ENCODE measurements around the gene MLLT10. TPM values are rescaled to one million over a fixed set of nuclear protein-coding genes. Genes with fewer than 3 reads are reported as not detected.

The MLLT10 gene
- total RNA-seq, 1 experiment from 2014 or later, result 60.1 TPM

DNA sequence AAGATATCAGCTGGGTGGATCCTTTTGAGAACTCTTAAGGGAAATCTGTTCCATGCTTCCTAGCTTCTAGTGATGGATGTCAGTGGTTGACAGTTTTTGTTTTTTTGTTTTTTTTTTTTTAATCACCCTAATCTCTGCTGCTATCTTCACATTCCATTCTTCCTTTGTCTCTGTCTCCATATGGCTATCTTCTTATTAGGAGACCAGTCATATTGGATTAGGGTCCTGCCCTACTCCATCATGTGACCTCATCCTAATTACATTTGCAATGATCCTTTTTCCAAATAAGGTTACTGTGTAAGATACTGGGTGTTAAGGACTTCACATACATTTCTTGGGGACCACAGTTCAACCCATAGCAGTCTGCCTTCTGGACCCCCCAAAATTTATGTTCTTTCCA, 69.7 kb downstream of the MLLT10 start:
- H3K4me1 Mint-ChIP-seq, result 0 out of 2 replicates have a peak, but pooled peaks cover 4% of the 10 kb centered on the region
- peaks cover 26% of the 10 kb centered on the region for H3K36me3 Mint-ChIP-seq
- no peak for TF ChIP-seq ZBTB21 (CRISPR knock-in tag; IDR thresholded peaks at IDR 0.05; ENCODE audit: borderline replicate concordance)
- TF ChIP-seq, protein P1, sequence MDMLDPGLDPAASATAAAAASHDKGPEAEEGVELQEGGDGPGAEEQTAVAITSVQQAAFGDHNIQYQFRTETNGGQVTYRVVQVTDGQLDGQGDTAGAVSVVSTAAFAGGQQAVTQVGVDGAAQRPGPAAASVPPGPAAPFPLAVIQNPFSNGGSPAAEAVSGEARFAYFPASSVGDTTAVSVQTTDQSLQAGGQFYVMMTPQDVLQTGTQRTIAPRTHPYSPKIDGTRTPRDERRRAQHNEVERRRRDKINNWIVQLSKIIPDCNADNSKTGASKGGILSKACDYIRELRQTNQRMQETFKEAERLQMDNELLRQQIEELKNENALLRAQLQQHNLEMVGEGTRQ (CRISPR knock-in tag; IDR thresholded peaks at IDR 0.05), result 0 out of 2 replicates have a peak, but pooled peaks have one; percentile 21
- ChIA-PET POLR2A (no interaction called here), CTCF (no interaction called here)
- no peak overlapping the region for H3K4me3 Mint-ChIP-seq
- H3K27ac Mint-ChIP-seq, result 0 out of 2 replicates have a peak overlapping the region, but pooled peaks have one; percentile 71
- no peak for ATAC-seq
- H3K9me3 Mint-ChIP-seq, result peaks cover 13% of the 10 kb centered on the region
- no peaks in the 10 kb centered on the region for H3K27me3 Mint-ChIP-seq (ENCODE audit: low read depth)
- DNase-seq (ENCODE audit: low spot score), result no peak

DNA sequence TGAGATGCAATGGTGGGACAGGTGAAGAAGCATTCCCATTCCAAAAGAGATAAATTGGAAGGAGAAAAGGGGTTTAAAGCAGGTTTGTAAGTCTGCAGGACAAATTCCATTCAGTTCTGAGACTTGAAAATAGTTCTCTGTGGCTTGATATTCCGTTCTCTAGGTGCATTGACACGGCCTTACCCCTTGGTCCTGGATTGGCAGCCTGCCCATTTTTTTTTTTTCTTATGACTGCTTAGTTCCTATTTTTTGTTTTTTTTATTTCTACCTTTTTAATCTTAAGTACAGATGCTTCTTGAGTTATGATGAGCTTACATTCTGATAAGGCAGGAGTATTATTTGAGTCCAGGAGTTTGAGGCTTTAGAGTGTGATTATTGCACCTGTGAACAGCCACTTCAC, 70.6 kb downstream of the MLLT10 start:
- no peak for ATAC-seq
- Mint-ChIP-seq H3K27ac (no peak overlapping the region), H3K4me3 (no peak overlapping the region), H3K9me3 (peaks cover 17% of the 10 kb centered on the region), H3K36me3 (peaks cover 31% of the 10 kb centered on the region), H3K27me3 (ENCODE audit: low read depth) (no peaks in the 10 kb centered on the region), H3K4me1 (peaks cover 8% of the 10 kb centered on the region; the same call in 1 of the 2 replicates)
- POLR2A ChIA-PET, result interaction anchor here (0.6 kb wide), 1 partner anchor 9 kb away, joined by 4 read pairs; no protein-coding TSS in a partner anchor
- TF ChIP-seq ESRRA (CRISPR knock-in tag; IDR thresholded peaks at IDR 0.05; ENCODE audit: borderline replicate concordance), result no peak
- TF ChIP-seq FOXP1 (CRISPR knock-in tag; IDR thresholded peaks at IDR 0.05; ENCODE audit: borderline replicate concordance), result no peak
- TF ChIP-seq, protein P2, sequence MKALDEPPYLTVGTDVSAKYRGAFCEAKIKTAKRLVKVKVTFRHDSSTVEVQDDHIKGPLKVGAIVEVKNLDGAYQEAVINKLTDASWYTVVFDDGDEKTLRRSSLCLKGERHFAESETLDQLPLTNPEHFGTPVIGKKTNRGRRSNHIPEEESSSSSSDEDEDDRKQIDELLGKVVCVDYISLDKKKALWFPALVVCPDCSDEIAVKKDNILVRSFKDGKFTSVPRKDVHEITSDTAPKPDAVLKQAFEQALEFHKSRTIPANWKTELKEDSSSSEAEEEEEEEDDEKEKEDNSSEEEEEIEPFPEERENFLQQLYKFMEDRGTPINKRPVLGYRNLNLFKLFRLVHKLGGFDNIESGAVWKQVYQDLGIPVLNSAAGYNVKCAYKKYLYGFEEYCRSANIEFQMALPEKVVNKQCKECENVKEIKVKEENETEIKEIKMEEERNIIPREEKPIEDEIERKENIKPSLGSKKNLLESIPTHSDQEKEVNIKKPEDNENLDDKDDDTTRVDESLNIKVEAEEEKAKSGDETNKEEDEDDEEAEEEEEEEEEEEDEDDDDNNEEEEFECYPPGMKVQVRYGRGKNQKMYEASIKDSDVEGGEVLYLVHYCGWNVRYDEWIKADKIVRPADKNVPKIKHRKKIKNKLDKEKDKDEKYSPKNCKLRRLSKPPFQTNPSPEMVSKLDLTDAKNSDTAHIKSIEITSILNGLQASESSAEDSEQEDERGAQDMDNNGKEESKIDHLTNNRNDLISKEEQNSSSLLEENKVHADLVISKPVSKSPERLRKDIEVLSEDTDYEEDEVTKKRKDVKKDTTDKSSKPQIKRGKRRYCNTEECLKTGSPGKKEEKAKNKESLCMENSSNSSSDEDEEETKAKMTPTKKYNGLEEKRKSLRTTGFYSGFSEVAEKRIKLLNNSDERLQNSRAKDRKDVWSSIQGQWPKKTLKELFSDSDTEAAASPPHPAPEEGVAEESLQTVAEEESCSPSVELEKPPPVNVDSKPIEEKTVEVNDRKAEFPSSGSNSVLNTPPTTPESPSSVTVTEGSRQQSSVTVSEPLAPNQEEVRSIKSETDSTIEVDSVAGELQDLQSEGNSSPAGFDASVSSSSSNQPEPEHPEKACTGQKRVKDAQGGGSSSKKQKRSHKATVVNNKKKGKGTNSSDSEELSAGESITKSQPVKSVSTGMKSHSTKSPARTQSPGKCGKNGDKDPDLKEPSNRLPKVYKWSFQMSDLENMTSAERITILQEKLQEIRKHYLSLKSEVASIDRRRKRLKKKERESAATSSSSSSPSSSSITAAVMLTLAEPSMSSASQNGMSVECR (CRISPR knock-in tag; IDR thresholded peaks at IDR 0.05; ENCODE audit: borderline replicate concordance), result no peak
- no peak for TF ChIP-seq NFYB (CRISPR knock-in tag; conservative IDR thresholded peaks at IDR 0.05; ENCODE audit: low read depth)
- TF ChIP-seq, protein P3, sequence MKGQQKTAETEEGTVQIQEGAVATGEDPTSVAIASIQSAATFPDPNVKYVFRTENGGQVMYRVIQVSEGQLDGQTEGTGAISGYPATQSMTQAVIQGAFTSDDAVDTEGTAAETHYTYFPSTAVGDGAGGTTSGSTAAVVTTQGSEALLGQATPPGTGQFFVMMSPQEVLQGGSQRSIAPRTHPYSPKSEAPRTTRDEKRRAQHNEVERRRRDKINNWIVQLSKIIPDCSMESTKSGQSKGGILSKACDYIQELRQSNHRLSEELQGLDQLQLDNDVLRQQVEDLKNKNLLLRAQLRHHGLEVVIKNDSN (CRISPR knock-in tag; IDR thresholded peaks at IDR 0.05), result no peak
- no peak for TF ChIP-seq ZNF263 (CRISPR knock-in tag; IDR thresholded peaks at IDR 0.05; ENCODE audit: low read depth)
- TF ChIP-seq ELF4 (CRISPR knock-in tag; IDR thresholded peaks at IDR 0.05; ENCODE audit: low read depth), result no peak
- TF ChIP-seq SMAD3 (CRISPR knock-in tag; IDR thresholded peaks at IDR 0.05; ENCODE audit: borderline replicate concordance), result no peak
- no peak for TF ChIP-seq MXD4 (CRISPR knock-in tag; IDR thresholded peaks at IDR 0.05; ENCODE audit: borderline replicate concordance)
- no peak for TF ChIP-seq FOXK1 (CRISPR knock-in tag; IDR thresholded peaks at IDR 0.05)
- no peak for DNase-seq (ENCODE audit: low spot score)
- CTCF ChIA-PET, result no interaction called here

DNA sequence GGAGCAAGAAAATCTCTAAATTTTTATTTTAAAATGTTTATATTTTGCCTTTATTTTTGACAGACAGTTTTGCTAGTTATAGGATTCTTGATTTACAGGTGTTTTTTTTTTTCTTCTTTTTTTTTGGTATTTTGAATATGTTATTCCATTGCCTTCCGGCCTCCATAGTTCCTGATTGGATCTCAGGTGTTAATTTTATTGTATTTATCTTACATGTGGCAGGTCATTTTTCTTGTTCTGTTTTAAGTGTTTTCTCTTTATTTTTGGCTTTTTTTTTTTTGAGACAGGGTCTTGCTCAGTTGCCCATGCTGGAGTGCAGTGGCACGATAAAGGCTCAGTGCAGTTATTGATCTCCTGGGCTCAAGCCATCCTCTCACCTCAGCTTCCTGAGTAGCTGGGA, 73.9 kb downstream of the MLLT10 start:
- DNase-seq (ENCODE audit: low spot score) (no peak), ATAC-seq (no peak)
- Mint-ChIP-seq H3K36me3 (peaks cover 34% of the 10 kb centered on the region), H3K27ac (no peak overlapping the region), H3K4me3 (no peak overlapping the region), H3K4me1 (peaks cover 11% of the 10 kb centered on the region; the same call in 1 of the 2 replicates), H3K27me3 (ENCODE audit: low read depth) (no peaks in the 10 kb centered on the region), H3K9me3 (peaks cover 17% of the 10 kb centered on the region)
- TF ChIP-seq ZNF121 (CRISPR knock-in tag; IDR thresholded peaks at IDR 0.05) (0 out of 2 replicates have a peak, but pooled peaks have one; percentile 17), ZNF317 (CRISPR knock-in tag; IDR thresholded peaks at IDR 0.05; ENCODE audit: borderline replicate concordance, low read depth) (peak; percentile 70; the same call in 1 of the 2 replicates)
- TF ChIP-seq, protein P4, sequence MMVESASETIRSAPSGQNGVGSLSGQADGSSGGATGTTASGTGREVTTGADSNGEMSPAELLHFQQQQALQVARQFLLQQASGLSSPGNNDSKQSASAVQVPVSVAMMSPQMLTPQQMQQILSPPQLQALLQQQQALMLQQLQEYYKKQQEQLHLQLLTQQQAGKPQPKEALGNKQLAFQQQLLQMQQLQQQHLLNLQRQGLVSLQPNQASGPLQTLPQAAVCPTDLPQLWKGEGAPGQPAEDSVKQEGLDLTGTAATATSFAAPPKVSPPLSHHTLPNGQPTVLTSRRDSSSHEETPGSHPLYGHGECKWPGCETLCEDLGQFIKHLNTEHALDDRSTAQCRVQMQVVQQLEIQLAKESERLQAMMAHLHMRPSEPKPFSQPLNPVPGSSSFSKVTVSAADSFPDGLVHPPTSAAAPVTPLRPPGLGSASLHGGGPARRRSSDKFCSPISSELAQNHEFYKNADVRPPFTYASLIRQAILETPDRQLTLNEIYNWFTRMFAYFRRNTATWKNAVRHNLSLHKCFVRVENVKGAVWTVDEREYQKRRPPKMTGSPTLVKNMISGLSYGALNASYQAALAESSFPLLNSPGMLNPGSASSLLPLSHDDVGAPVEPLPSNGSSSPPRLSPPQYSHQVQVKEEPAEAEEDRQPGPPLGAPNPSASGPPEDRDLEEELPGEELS (CRISPR knock-in tag; IDR thresholded peaks at IDR 0.05), result no peak
- ChIA-PET POLR2A (no interaction called here), CTCF (no interaction called here)

Data from WTC11 (cell line).